ENCODE results near the gene HOXB4. TPM values are rescaled to one million over a fixed set of nuclear protein-coding genes. Genes with fewer than 3 reads are reported as not detected.

Gene HOXB4
- total RNA-seq, 1 experiment from 2014 or later, result 11.3 TPM

DNA sequence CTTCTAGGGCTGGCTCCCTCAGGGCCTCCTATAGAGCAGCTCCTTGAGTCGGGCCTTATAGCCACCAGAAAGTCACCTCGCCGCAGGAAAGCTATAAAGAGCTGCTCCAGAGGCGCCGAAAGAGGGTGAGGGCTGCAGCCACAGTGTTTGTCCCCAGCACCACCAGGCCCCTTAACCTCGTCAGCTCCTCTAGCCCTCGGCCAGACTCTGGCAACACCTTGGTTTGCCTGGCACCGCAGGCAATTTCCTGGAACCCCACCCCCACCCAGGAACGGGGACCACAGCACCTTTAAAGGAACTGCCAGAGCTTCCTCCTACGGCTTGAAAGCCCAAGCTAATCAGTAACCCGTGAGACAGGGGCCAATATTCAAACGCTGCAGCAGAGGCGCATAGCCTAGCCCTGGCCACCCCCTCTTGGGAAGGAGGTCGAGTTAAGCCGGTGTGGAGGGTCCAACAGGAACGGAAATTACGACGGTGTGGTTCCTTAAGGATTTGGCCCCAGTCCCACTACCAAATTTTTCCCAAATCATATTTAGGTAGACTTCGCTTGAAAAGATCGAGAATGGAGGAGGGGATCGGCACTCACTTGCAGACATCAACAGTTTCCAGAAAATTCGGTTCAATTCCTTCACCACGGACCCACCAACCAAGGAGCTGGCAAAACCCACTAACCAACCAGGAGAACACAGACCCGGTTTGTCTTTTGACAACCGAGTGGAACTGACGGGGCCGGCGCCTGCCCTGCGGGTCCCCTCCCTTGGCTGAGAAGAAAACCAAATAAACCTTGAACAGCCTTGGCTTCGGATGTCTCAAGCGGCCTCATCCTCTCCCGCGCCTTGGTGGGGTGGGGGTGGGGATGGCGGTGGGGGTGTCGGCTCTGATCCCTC is 23.6 kb upstream of the HOXB4 start:
- POLR2A ChIA-PET, result interaction anchor here (0.6 to 2.1 kb wide), 4 partner anchors 11 to 25 kb away, joined by 3 to 6 read pairs (median 4); partner anchors contain the start of genes HOXB8 and HOXB9
- Histone ChIP-seq H3K27ac (ENCODE audit: low read depth, low read length) (peak overlapping the region; percentile 47), H3K4me2 (ENCODE audit: low read length) (peak overlapping the region; percentile 82), H3K79me2 (ENCODE audit: insufficient read depth, low read length) (peaks cover 90% of the 10 kb centered on the region), H3K4me1 (ENCODE audit: control insufficient read depth in 1 of 2, insufficient read depth in 2 of 2, low read length in 2 of 2) (peaks cover 35 to 52% of the 10 kb centered on the region in 2 experiments), H3K9me2 (ENCODE audit: insufficient read depth) (no peaks in the 10 kb centered on the region), H4K20me1 (ENCODE audit: insufficient read depth) (peaks cover 4% of the 10 kb centered on the region; the same call in 1 of the 2 replicates), H2AFZ (ENCODE audit: low read depth, low read length, poor library complexity, severe bottlenecking) (no peak overlapping the region), H3K27me3 (ENCODE audit: insufficient read depth, low read length) (no peaks in the 10 kb centered on the region), H3K9me3 (ENCODE audit: control insufficient read depth in 1 of 2, insufficient read depth in 1 of 2, low read depth in 1 of 2, low read length in 2 of 2) (no peaks in the 10 kb centered on the region), H3K4me3 (replicated peaks in 1 of 2; ENCODE audit: low read depth in 1 of 2, low read length in 2 of 2) (peak overlapping the region; percentile 78 to 87), H3K36me3 (ENCODE audit: control insufficient read depth in 1 of 2, insufficient read depth in 2 of 2, low read length in 2 of 2) (peaks cover 5 to 18% of the 10 kb centered on the region in 2 experiments; a peak in 3 of 4 replicates), H3K9ac (ENCODE audit: low read length) (peak overlapping the region; percentile 83)
- CTCF ChIA-PET, result interaction anchor here (0.7 to 1.8 kb wide), 2 partner anchors 8 to 385 kb away, joined by 5 read pairs; no protein-coding TSS in a partner anchor
- no TSS peak for BruUV-seq (replicated peaks)
- intact Hi-C loops (cut with micrococcal nuclease), result no loop called here
- DNase-seq (ENCODE audit: low read depth, low spot score), result no peak
- TF ChIP-seq EZH2 (IDR thresholded peaks at IDR 0.05) (no peak), CEBPB (IDR thresholded peaks at IDR 0.05; ENCODE audit: low read depth) (no peak)
- TF ChIP-seq, protein P1, sequence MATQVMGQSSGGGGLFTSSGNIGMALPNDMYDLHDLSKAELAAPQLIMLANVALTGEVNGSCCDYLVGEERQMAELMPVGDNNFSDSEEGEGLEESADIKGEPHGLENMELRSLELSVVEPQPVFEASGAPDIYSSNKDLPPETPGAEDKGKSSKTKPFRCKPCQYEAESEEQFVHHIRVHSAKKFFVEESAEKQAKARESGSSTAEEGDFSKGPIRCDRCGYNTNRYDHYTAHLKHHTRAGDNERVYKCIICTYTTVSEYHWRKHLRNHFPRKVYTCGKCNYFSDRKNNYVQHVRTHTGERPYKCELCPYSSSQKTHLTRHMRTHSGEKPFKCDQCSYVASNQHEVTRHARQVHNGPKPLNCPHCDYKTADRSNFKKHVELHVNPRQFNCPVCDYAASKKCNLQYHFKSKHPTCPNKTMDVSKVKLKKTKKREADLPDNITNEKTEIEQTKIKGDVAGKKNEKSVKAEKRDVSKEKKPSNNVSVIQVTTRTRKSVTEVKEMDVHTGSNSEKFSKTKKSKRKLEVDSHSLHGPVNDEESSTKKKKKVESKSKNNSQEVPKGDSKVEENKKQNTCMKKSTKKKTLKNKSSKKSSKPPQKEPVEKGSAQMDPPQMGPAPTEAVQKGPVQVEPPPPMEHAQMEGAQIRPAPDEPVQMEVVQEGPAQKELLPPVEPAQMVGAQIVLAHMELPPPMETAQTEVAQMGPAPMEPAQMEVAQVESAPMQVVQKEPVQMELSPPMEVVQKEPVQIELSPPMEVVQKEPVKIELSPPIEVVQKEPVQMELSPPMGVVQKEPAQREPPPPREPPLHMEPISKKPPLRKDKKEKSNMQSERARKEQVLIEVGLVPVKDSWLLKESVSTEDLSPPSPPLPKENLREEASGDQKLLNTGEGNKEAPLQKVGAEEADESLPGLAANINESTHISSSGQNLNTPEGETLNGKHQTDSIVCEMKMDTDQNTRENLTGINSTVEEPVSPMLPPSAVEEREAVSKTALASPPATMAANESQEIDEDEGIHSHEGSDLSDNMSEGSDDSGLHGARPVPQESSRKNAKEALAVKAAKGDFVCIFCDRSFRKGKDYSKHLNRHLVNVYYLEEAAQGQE (IDR thresholded peaks at IDR 0.05; ENCODE audit: low read depth), result no peak
- no peak for ATAC-seq
- RAD21 ChIA-PET (ENCODE audit: low non-redundant PET in 1 of 2, low total read pairs in 2 of 2, uncharacterized antibody in 2 of 2, unreplicated experiment in 2 of 2), result interaction anchor here in 1 of 2 experiments (0.6 kb wide), 1 partner anchor 8 kb away, joined by 9 read pairs; no protein-coding TSS in a partner anchor
